GM12878 (cell line): ENCODE results near the gene METTL8.

Experiments
- CEBPB ChIP-seq, 2 experiments: fragments of 150-350 bp in 1 of 2; IDR thresholded peaks; 2 replicates each; pipeline ENCODE4 v1.6.1; 2012 to 2014; ENCODE audit warnings: low read depth in 2 of 2, low read length in 2 of 2, borderline replicate concordance in 1 of 2, inconsistent platforms in 1 of 2
- CTCF ChIP-seq, 3 experiments: IDR thresholded peaks in 2 of 3; conservative IDR thresholded peaks in 1 of 3; 2 replicates each; pipeline ENCODE4 v1.5.1; 2011; ENCODE audit warnings: low read depth in 3 of 3, low read length in 3 of 3, mild to moderate bottlenecking in 3 of 3, control low read depth in 2 of 3, moderate library complexity in 2 of 3, inconsistent platforms in 1 of 3, mixed read lengths in 1 of 3; ENCODE audit not compliant: control insufficient read depth in 2 of 3, insufficient read depth in 1 of 3; ENCODE audit errors: extremely low read depth in 1 of 3
- EGR1 ChIP-seq, 2 experiments: IDR thresholded peaks; 1 replicate in 1 of 2; 2 replicates in 1 of 2; pipeline ENCODE4 v1.6.1; 2011 to 2012; ENCODE audit warnings: low read depth in 2 of 2, low read length in 2 of 2, borderline replicate concordance in 1 of 2, mild to moderate bottlenecking in 1 of 2, moderate library complexity in 1 of 2
- ELK1 ChIP-seq: IDR thresholded peaks from 2 replicates; pipeline ENCODE4 v1.6.1; 2012; ENCODE audit warnings: low read depth, low read length, improper control_type of control experiment
- MYC ChIP-seq: IDR thresholded peaks from 2 replicates; pipeline ENCODE4 v1.6.1; 2011; ENCODE audit warnings: mild to moderate bottlenecking, low read length, moderate library complexity, inconsistent platforms; ENCODE audit not compliant: insufficient read depth, insufficient replicate concordance, insufficient read length, severe bottlenecking
- NFYB ChIP-seq: IDR thresholded peaks from 2 replicates; pipeline ENCODE4 v1.6.1; 2011; ENCODE audit warnings: low read depth, mild to moderate bottlenecking, low read length, improper control_type of control experiment, moderate library complexity; ENCODE audit not compliant: insufficient read depth
- POLR2A ChIP-seq: IDR thresholded peaks from 2 replicates; pipeline ENCODE4 v1.6.1; 2011; ENCODE audit warnings: low read depth, mild to moderate bottlenecking, low read length
- RAD21 ChIP-seq: IDR thresholded peaks from 2 replicates; pipeline ENCODE4 v1.6.1; 2011; ENCODE audit warnings: mild to moderate bottlenecking, low read depth, low read length, moderate library complexity; ENCODE audit not compliant: insufficient read depth
- REST ChIP-seq: IDR thresholded peaks from 2 replicates; pipeline ENCODE4 v1.6.1; 2012; ENCODE audit warnings: mild to moderate bottlenecking, low read depth, low read length
- SRF ChIP-seq, 2 experiments: IDR thresholded peaks; 2 replicates each; pipeline ENCODE4 v1.6.1; 2011; ENCODE audit warnings: low read depth in 2 of 2, low read length in 2 of 2, mild to moderate bottlenecking in 1 of 2, moderate library complexity in 1 of 2
- SUZ12 ChIP-seq: fragments of 200-600 bp; sonication (generic); IDR thresholded peaks from one replicate; pipeline ENCODE4 v1.6.1; 2018; ENCODE audit warnings: antibody characterized with exemption, mild to moderate bottlenecking; ENCODE audit not compliant: unreplicated experiment
- YY1 ChIP-seq: IDR thresholded peaks from 2 replicates; pipeline ENCODE4 v1.6.1; 2011; ENCODE audit warnings: low read depth, mild to moderate bottlenecking, low read length
- ZNF592 ChIP-seq: fragments of 450-650 bp; IDR thresholded peaks from 2 replicates; pipeline ENCODE4 v1.6.1; 2017; ENCODE audit warnings: mild to moderate bottlenecking, moderate library complexity

- no peak for TF ChIP-seq YY1
- TF ChIP-seq CEBPB (IDR thresholded peaks at IDR 0.05; ENCODE audit: borderline replicate concordance in 1 of 2, low read depth in 2 of 2, low read length in 2 of 2): no peak
- TF ChIP-seq SUZ12: no peak
- TF ChIP-seq MYC: no peak
- no peak for TF ChIP-seq SRF (IDR thresholded peaks at IDR 0.05; ENCODE audit: low read depth in 2 of 2, low read length in 2 of 2)
- no peak for TF ChIP-seq NFYB
- no peak for TF ChIP-seq CTCF (IDR thresholded peaks at IDR 0.05 in 2 of 3, conservative IDR thresholded peaks at IDR 0.05 in 1 of 3; ENCODE audit: control insufficient read depth in 2 of 3, extremely low read depth in 1 of 3, insufficient read depth in 1 of 3, low read depth in 3 of 3, low read length in 3 of 3)
- no peak for TF ChIP-seq RAD21
- no peak for TF ChIP-seq REST
- TF ChIP-seq ELK1: no peak
- no peak for TF ChIP-seq POLR2A
- TF ChIP-seq EGR1 (IDR thresholded peaks at IDR 0.05; ENCODE audit: borderline replicate concordance in 1 of 2, low read depth in 2 of 2, low read length in 2 of 2): no peak
- no peak for TF ChIP-seq ZNF592
Measured at GRCh38 chr2:171360905-171361304, 72.9 kb downstream of the METTL8 start.
